SK-N-SH (cell line): Measurements from ENCODE around the gene IRF2BP1. TPM values are rescaled to one million over a fixed set of nuclear protein-coding genes. Genes with fewer than 3 reads are reported as not detected.

Experiments used
- CTCF ChIA-PET: fragments of 300-600, 350-600 bp; formaldehyde crosslinking; extraction: SDS; loops from one replicate; lab custom pipeline; 2021; lab: Yijun Ruan, JAX
- POLR2A ChIA-PET: fragments of 350-600 bp; sonication (Branson Sonifier 250); formaldehyde crosslinking; extraction: SDS; loops from one replicate; lab custom pipeline; 2020; ENCODE audit warnings: antibody characterized with exemption, inconsistent platforms; lab: Yijun Ruan, JAX
- DNase-seq: peaks from one replicate; pipeline ENCODE4 v3.0.0; 2012
- H2AFZ ChIP-seq: fragments of 200-600 bp; sonication (generic); 2 replicates; pipeline ENCODE4 v1.8.1; 2016; ENCODE audit warnings: antibody characterized with exemption, mild to moderate bottlenecking, low read depth
- H3F3A ChIP-seq: fragments of 200-600 bp; sonication (generic); replicated peaks from 2 replicates; pipeline ENCODE3; 2016; ENCODE audit warnings: antibody characterized with exemption, mild to moderate bottlenecking; ENCODE audit not compliant: insufficient read depth
- H3K27ac ChIP-seq, 2 experiments: fragments of 200-500 bp in 1 of 2; fragments of 200-600 bp in 1 of 2; sonication (Bioruptor generic) in 1 of 2; sonication (generic), shearing (Covaris generic) in 1 of 2; 2 replicates each; pipeline versions ENCODE4 v1.5.1 to v1.6.1; 2014 to 2016; ENCODE audit warnings: low read depth in 2 of 2, inconsistent platforms in 1 of 2, low read length in 1 of 2, mild to moderate bottlenecking in 1 of 2, mixed read lengths in 1 of 2
- H3K27me3 ChIP-seq: fragments of 200-600 bp; sonication (generic), shearing (Covaris generic); 2 replicates; pipeline ENCODE4 v1.6.1; 2016; ENCODE audit warnings: mixed run types; ENCODE audit not compliant: insufficient read depth
- H3K36me3 ChIP-seq, 2 experiments: fragments of 200-500 bp in 1 of 2; fragments of 200-600 bp in 1 of 2; sonication (Bioruptor generic) in 1 of 2; sonication (generic) in 1 of 2; replicated peaks in 1 of 2; 2 replicates each; pipeline versions ENCODE3 to v1.5.1; 2014 to 2016; ENCODE audit warnings: low read length in 1 of 2, mild to moderate bottlenecking in 1 of 2; ENCODE audit not compliant: insufficient read depth in 2 of 2, control insufficient read depth in 1 of 2
- H3K4me1 ChIP-seq, 2 experiments: fragments of 200-500 bp in 1 of 2; fragments of 200-600 bp in 1 of 2; sonication (Bioruptor generic) in 1 of 2; sonication (generic), shearing (Covaris generic) in 1 of 2; 2 replicates each; pipeline versions ENCODE4 v1.5.1 to v1.6.1; 2014 to 2016; ENCODE audit warnings: low read depth in 1 of 2, low read length in 1 of 2, mixed run types in 1 of 2; ENCODE audit not compliant: insufficient read depth in 2 of 2, control insufficient read depth in 1 of 2
- H3K4me2 ChIP-seq: fragments of 200-600 bp; sonication (generic), shearing (Covaris generic); 2 replicates; pipeline ENCODE4 v1.6.1; 2017; ENCODE audit warnings: mixed run types
- H3K4me3 ChIP-seq, 2 experiments: fragments of 200-500 bp in 1 of 2; fragments of 200-600 bp in 1 of 2; sonication (Bioruptor generic) in 1 of 2; sonication (generic), shearing (Covaris generic) in 1 of 2; 2 replicates each; pipeline versions ENCODE4 v1.5.1 to v1.8.1; 2014 to 2016; ENCODE audit warnings: low read depth in 2 of 2, inconsistent platforms in 1 of 2, low read length in 1 of 2, mild to moderate bottlenecking in 1 of 2, mixed read lengths in 1 of 2, moderate library complexity in 1 of 2
- H3K79me2 ChIP-seq: fragments of 200-600 bp; sonication (generic); 2 replicates; pipeline ENCODE4 v1.8.1; 2017; ENCODE audit warnings: mild to moderate bottlenecking; ENCODE audit not compliant: insufficient read depth
- H3K9ac ChIP-seq: fragments of 200-600 bp; sonication (generic); 2 replicates; pipeline ENCODE4 v1.6.1; 2017; ENCODE audit warnings: mixed run types
- H3K9me2 ChIP-seq: fragments of 200-600 bp; sonication (generic); 2 replicates; pipeline ENCODE4 v1.6.1; 2017; ENCODE audit warnings: mixed run types
- H3K9me3 ChIP-seq: fragments of 200-600 bp; sonication (generic); 2 replicates; pipeline ENCODE4 v1.6.1; 2017; ENCODE audit warnings: mixed run types, mild to moderate bottlenecking, moderate library complexity
- H4K20me1 ChIP-seq: fragments of 200-600 bp; sonication (generic); 2 replicates; pipeline ENCODE4 v1.6.1; 2017; ENCODE audit warnings: mild to moderate bottlenecking, mixed run types; ENCODE audit not compliant: insufficient read depth
- CHD2 ChIP-seq: fragments of 150-350 bp; IDR thresholded peaks from 2 replicates; pipeline ENCODE4 v1.6.1; 2018; ENCODE audit warnings: low read length; ENCODE audit not compliant: partially characterized antibody
- CTCF ChIP-seq: fragments of 200-600 bp; sonication (generic); IDR thresholded peaks from 2 replicates; pipeline ENCODE4 v1.6.1; 2017; ENCODE audit warnings: antibody characterized with exemption, mild to moderate bottlenecking, moderate library complexity
- EZH2phosphoT487 ChIP-seq: fragments of 200-600 bp; sonication (generic); IDR thresholded peaks from 2 replicates; pipeline ENCODE4 v1.6.1; 2017; ENCODE audit warnings: low read depth, mixed run types, mild to moderate bottlenecking, antibody characterized with exemption, moderate library complexity, borderline replicate concordance
- FOSL2 ChIP-seq: IDR thresholded peaks from 2 replicates; pipeline ENCODE4 v1.4.0; 2012; ENCODE audit warnings: low read depth, mild to moderate bottlenecking, moderate library complexity, borderline replicate concordance
- PBX3 ChIP-seq: IDR thresholded peaks from 2 replicates; pipeline ENCODE4; 2012
- RAD21 ChIP-seq: IDR thresholded peaks from 2 replicates; pipeline ENCODE4 v1.6.1; 2012; ENCODE audit warnings: mild to moderate bottlenecking, low read length
- REST ChIP-seq: IDR thresholded peaks from 2 replicates; pipeline ENCODE4 v1.6.1; 2012; ENCODE audit warnings: mild to moderate bottlenecking, low read depth, low read length, moderate library complexity
- WGBS: methylation state at CpG from one replicate; pipeline ENCODE4 v1.1.6; 2017; ENCODE audit warnings: low lambda C conversion rate; 5-methylcytosine and 5-hydroxymethylcytosine counted together
- polyA plus RNA-seq, 3 experiments: library from polyadenylated mRNA; depleted of rRNA; stranded (reverse); fragments of >200 nt; gene quantifications; 2 replicates each; pipeline ENCODE4 v1.2.3, GENCODE V29; 2012

The IRF2BP1 gene
- polyA plus RNA-seq, 1 of the 3 experiments (the other 2 are of a cell fraction): 16.8 TPM

- Histone ChIP-seq H2AFZ (peak overlapping the region; percentile 99; the same call in 1 of the 2 replicates), H3K9ac (no peak overlapping the region), H3K79me2 (peaks cover 32% of the 10 kb centered on the region), H3K4me2 (peak overlapping the region; percentile 73), H3K4me3 (peak overlapping the region in 1 of 2 experiments; percentile 36; a peak in 2 of 4 replicates), H3F3A (peaks cover 16% of the 10 kb centered on the region), H4K20me1 (no peaks in the 10 kb centered on the region), H3K9me3 (no peaks in the 10 kb centered on the region), H3K27ac (no peak overlapping the region), H3K9me2 (no peaks in the 10 kb centered on the region), H3K27me3 (peaks cover 19% of the 10 kb centered on the region; the same call in 1 of the 2 replicates), H3K36me3 (peaks cover 2 to 17% of the 10 kb centered on the region in 2 experiments), H3K4me1 (peaks cover 0 to 6% of the 10 kb centered on the region in 2 experiments; a peak in 2 of 4 replicates)
- DNase-seq: no peak
- ChIA-PET POLR2A (interaction anchor here (0.5 to 1.2 kb wide), 3 partner anchors 16 to 1384 kb away, joined by 3 read pairs; no protein-coding TSS in a partner anchor), CTCF (interaction anchor here (0.7 to 12.2 kb wide), 16 partner anchors 10 to 258 kb away, joined by 3 to 121 read pairs (median 4); partner anchors contain the start of genes IRF2BP1, MYPOP and SIX5)
- no peak for TF ChIP-seq FOSL2
- TF ChIP-seq PBX3: no peak
- TF ChIP-seq CHD2: no peak
- TF ChIP-seq EZH2phosphoT487: no peak
- TF ChIP-seq REST: no peak
- WGBS: 55% methylated on average over 12 of the region's 12 CpGs
These were observed 21.3 kb downstream of the IRF2BP1 start for GRCh38 chr19:45864629-45865082.

GRCh38 chr19:45863840-45864628 is 21.9 kb downstream of the IRF2BP1 start, which contains the start of gene FOXA3:
TSS of gene FOXA3 (plus strand) at chr19:45864326. CDS start at chr19:45864457, 131 bp downstream.
- peaks cover 19% of the 10 kb centered on the region for H3F3A ChIP-seq
- ChIA-PET CTCF (interaction anchor here (0.9 to 12.2 kb wide), 18 partner anchors 9 to 153 kb away, joined by 3 to 121 read pairs (median 4); partner anchors contain the start of genes IRF2BP1, MYPOP and SIX5), POLR2A (interaction anchor here (0.6 to 1.2 kb wide), 5 partner anchors 16 to 131 kb away, joined by 3 to 8 read pairs (median 4); partner anchors contain the start of genes CCDC61 and IRF2BP1)
- peak within 1 kb of the TSS; percentile 99 for H2AFZ ChIP-seq
- H3K4me3 ChIP-seq: peak within 1 kb of the TSS; percentile 77 to 96
- peaks cover 38% of the 10 kb centered on the region for H3K79me2 ChIP-seq
- H3K9me2 ChIP-seq: no peaks in the 10 kb centered on the region
- H3K4me1 ChIP-seq: peaks cover 0 to 6% of the 10 kb centered on the region in 2 experiments; a peak in 2 of 4 replicates
- H3K27me3 ChIP-seq: peaks cover 19% of the 10 kb centered on the region; the same call in 1 of the 2 replicates
- peaks cover 2 to 23% of the 10 kb centered on the region in 2 experiments for H3K36me3 ChIP-seq
- WGBS: 9% methylated on average over 46 of the region's 71 CpGs
- H3K9me3 ChIP-seq: no peaks in the 10 kb centered on the region
- no peaks in the 10 kb centered on the region for H4K20me1 ChIP-seq
- H3K27ac ChIP-seq: no peak within 1 kb of the TSS
- H3K4me2 ChIP-seq: peak within 1 kb of the TSS; percentile 73
- TF ChIP-seq CTCF (peak; percentile 60), REST (no peak), RAD21 (peak; percentile 33; the same call in 1 of the 2 replicates)
- DNase-seq: peak; percentile 87
- no peak within 1 kb of the TSS for H3K9ac ChIP-seq
